Cerebellar cortex (tissue), 1 donor: ENCODE results near the gene CGREF1.
"Not testable (repeated sequence)": the region's sequence is repeated elsewhere in the genome, so short reads cannot be mapped to it uniquely, and the experiment has no call there.

Experiments
- DNase-seq: peaks from one replicate; pipeline ENCODE4 v3.0.0-alpha.2; 2015; ENCODE audit warnings: low spot score

CGREF1 gene

DNA sequence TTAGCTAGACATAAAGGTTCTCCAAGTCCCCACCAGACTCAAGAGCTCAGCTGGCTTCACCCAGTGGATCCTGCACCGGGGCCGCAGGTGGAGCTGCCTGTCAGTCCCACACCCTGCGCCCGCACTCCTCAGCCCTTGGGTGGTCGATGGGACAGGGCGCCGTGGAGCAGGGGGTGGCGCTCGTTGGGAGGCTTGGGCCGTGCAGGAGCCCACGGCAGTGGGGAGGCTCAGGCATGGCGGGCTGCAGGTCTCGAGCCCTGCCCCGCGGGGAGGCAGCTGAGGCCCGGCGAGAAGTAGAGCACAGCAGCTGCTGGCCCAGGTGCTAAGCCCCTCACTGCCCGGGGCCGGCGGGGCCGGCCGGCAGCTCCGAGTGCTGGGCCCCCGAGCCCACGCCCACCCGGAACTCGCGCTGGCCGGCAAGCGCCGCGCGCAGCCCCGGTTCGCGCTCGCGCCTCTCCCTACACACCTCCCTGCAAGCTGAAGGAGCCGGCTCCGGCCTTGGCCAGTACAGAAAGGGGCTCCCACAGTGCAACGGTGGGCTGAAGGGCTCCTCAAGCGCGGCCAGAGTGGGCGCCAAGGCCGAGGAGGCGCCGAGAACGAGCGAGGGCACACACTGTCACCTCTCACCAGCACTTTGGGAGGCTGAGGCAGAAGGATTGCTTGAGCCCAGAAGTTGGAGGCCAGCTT lies 7.4 kb downstream of the CGREF1 start:
- DNase-seq, result not testable (repeated sequence)

DNA sequence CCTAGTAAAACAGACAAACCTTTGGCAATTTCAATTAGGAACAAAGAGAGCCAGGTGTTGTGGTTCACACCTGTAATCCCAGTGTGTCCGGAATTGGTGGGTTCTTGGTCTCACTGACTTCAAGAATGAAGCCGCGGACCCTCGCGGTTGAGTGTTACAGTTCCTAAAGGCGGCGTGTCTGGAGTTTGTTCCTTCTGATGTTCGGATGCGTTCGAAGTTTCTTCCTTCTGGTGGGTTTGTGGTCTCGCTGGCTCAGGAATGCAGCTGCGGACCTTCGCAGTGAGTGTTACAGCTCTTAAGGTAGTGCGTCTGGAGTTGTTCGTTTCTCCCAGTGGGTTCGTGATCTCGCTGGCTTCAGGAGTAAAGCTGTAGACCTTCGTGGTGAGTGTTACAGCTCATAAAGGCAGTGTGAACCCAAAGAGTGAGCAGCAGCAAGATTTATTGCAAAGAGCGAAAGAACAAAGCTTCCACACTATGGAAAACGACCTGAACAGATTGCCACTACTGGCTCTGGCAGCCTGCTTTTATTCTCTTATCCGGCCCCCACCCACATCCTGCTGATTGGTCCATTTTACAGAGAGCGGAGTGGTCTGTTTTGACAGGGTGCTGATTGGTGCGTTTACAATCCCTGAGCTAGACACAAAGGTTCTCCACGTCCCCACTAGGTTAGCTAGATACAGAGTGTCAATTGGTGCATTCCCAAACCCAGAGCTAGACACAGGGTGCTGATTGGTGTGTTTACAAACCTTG lies 8.2 kb downstream of the CGREF1 start:
- DNase-seq, result not testable (repeated sequence)

DNA sequence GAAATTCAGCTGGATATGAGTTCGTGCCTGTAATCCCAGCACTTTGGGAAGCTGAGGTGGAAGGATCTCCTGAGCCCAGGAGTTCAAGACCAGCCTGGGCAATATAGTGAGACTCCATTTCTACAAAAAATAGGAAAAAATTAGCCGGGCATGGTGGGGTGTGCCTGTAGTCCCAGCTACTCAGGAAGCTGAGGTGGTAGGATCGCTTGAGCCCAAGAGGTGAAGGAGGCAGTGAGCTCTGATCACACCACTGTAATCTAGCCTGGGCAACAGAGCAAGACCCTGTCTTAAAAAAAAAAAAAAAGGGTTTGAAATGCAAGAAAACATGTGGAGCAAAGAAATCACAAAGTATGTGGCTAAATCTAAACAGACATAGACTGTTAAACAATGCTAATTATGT lies 9.8 kb downstream of the CGREF1 start:
- DNase-seq, result no peak

DNA sequence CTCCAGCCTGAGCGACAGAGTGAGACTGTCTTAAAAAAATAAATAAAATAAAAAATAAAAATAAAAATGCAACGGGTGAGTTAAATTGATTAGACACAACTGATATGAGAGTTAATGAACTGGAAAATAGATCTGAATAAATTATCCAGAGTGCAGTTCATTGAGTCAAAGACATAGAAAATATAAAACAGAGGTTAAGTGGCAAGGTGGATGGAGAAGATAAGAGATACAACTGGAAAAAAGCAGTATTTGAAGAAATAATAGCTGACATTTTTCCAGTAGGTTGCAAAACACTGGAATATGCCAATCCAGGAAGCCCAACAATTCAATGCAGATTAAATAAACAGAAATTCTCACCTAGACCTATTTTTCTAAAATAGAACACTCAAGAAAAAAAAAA lies 10.7 kb downstream of the CGREF1 start:
- no peak for DNase-seq

DNA sequence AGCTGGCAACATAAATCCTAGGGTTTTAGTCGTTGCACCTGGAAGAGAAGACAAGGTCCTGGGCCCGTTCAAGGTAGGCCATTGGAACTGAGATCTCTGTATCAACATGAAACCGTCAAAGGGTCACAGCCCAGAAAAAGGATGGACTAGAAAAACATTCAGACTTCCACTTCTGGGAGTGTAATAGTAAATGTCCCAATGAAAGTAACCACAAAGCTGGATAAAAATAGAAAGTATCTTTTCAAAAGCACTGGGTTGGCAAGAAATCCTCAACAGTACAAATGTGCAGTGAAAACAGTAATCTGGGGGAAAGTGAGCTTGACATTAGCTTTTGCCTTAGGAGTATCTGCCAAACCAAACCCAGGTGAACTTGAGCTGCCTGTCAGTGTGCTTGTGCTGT lies 12.9 kb downstream of the CGREF1 start:
- no peak for DNase-seq

DNA sequence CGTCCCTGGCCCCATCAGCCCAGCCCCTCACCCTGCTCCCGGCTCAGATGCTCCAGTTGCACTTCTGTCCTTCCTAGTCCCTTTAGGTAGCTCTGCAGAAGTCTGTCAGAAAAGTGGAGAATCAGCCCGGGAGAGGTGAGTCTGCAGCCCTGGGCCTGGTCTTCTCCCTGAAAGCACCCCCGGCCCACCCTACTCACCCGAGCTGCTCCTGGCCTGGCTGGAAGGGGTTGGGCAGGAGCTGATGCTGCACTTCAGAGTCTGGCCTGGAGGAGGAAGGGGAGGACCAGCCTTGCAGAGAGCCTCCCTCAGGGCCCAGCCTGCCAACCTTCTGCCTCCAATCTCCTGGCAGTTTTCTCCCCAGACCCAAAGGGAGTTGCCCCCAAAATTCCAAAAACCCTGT lies 16.6 kb downstream of the CGREF1 start:
- no peak for DNase-seq

DNA sequence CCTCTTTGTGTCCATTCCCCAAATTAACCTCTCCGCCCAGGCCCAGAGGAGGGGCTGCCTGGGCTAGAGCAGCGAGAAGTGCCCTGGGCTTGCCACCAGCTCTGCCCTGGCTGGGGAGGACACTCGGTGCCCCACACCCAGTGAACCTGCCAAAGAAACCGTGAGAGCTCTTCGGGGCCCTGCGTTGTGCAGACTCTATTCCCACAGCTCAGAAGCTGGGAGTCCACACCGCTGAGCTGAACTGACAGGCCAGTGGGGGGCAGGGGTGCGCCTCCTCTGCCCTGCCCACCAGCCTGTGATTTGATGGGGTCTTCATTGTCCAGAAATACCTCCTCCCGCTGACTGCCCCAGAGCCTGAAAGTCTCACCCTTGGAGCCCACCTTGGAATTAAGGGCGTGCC lies 18.9 kb downstream of the CGREF1 start:
- no peak for DNase-seq

DNA sequence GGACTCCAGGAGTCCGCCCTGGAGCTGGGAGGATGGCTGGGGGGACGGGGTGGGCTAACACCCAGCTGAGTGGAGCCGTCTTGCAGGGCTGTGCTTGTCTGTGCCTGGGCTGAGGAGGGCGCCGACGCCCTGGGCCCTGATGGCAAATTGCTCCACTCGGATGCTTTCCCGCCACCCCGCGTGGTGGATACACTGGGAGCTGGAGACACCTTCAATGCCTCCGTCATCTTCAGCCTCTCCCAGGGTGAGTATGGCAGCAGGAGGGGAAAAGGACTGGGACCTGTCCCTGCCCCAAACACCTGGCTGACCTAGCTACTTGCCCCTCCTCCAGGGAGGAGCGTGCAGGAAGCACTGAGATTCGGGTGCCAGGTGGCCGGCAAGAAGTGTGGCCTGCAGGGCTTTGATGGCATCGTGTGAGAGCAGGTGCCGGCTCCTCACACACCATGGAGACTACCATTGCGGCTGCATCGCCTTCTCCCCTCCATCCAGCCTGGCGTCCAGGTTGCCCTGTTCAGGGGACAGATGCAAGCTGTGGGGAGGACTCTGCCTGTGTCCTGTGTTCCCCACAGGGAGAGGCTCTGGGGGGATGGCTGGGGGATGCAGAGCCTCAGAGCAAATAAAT lies 19.5 kb downstream of the CGREF1 start:
- DNase-seq, result no peak

DNA sequence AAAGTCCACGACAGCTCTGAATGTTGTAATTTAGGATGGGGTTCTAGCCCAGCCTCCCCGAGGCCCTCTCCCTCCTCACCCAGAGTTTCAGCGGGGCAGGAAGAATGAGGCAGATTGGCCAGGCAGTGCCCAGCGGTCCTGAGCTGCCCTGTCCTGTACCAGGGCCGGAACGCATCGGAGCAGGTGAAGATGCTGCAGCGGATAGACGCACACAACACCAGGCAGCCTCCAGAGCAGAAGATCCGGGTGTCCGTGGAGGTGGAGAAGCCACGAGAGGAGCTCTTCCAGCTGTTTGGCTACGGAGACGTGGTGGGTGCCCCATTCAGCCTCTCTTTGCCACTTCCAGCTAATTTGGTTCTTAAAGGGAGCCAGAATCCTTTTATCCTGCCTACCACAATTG lies 21.6 kb downstream of the CGREF1 start:
- DNase-seq, result no peak

DNA sequence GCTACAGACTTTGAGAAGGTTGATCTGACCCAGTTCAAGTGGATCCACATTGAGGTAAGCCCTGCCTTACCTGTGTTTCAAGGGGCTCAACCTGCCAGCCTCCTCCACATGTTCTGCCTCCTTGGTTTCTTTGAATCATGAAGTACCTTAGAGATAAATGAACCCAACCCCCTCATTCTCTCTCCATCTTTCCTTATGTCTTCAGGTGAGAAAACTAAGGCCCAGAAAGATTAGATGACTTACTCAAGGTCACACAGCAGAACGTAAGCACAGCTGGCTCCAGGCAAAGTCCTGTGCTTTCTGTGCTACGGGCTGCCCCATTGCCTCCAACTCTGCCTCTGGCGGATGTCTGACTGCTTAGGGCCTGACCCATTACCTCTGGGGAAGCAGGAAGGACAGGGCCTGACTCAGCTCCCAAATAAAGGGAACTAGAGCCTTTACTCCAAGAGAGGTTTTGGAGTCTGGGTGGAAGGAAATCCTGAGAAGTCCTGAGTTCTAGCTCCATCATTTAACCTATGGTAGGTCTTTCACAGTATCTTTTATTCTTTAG lies 22.1 kb downstream of the CGREF1 start:
- no peak for DNase-seq

DNA sequence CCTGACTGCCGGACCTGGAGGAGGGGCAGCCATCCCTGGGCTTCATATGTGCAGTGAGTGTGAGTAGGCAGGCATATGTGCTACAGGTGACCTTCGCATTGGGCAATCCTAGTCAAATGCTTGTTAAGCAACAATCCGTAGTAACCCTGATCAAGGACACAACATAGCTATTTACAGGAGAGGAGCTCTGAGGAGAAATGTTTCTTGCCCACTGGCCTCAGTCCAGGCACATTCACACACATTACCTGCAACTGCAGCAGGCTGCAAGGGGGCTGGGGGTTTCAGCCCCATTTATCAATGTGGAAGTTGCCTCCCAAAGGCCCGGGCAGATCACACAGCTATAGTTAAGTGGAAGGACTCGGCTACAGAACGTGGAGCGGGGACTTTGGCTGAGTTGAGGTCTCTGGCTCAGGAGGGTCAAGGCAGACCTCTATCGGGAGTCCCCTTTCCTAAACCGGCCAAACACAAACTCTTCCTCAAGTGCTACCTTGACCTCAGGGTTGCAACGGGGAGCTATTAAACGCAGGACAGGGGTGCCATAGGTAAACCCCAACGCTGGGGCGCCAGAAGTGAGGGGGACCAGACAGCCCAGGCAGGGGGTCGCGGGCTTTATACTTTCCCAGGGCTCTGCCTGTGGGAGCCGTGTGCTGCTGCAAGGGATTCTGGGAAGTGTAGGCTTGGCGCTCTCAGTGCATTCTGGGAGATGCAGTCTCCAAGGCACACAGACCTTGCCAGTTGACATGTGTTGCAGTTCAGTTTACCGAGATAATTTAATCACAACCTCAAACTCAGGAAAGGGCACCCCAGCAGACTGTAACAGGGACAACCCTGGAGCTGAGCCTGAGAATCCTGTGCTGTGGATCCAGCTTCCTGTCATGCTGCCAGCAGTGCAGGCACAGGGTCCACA lies 22.9 kb downstream of the CGREF1 start:
- peak; percentile 86 for DNase-seq

DNA sequence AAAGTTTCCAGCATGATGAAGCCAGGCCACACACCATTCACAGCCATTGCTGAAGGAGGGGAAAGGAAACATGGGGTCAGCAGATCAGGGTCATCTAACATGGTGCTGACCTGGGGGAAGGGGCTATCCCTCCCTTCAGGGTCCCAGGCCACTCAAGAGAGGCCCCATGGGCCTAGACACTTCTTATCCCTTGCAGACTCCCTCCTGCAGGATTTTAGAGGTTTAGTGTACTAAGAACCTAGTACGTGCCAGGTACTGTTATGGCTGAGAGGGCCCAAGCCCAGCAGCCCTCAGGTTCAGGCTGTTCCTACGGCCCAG lies 23.5 kb downstream of the CGREF1 start:
- no peak for DNase-seq

DNA sequence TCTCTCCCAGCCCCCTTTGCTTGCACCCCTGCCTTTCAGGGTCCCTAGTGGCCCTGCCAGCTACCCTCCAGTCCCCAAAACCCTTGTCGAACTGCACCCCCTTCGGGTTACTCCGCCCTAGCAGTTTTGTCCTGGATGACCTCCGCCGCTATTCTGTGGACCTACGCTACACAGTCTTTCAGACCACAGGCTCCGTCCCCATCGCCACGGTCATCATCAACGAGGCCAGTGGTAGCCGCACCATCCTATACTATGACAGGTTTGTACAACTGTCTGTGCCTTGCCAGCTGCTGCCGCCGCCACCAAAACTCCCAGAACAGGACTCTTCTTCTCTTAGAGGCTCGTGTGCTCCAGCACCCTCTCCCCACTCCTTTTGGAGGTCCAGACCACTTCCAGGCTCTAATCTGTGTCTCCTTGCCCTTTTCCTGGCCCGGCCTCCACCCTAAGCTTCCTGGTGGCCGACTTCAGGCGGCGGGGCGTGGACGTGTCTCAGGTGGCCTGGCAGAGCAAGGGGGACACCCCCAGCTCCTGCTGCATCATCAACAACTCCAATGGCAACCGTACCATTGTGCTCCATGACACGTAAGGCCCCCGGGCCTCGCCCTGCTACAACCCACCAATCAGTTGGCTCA lies 24.5 kb downstream of the CGREF1 start:
- no peak for DNase-seq

DNA sequence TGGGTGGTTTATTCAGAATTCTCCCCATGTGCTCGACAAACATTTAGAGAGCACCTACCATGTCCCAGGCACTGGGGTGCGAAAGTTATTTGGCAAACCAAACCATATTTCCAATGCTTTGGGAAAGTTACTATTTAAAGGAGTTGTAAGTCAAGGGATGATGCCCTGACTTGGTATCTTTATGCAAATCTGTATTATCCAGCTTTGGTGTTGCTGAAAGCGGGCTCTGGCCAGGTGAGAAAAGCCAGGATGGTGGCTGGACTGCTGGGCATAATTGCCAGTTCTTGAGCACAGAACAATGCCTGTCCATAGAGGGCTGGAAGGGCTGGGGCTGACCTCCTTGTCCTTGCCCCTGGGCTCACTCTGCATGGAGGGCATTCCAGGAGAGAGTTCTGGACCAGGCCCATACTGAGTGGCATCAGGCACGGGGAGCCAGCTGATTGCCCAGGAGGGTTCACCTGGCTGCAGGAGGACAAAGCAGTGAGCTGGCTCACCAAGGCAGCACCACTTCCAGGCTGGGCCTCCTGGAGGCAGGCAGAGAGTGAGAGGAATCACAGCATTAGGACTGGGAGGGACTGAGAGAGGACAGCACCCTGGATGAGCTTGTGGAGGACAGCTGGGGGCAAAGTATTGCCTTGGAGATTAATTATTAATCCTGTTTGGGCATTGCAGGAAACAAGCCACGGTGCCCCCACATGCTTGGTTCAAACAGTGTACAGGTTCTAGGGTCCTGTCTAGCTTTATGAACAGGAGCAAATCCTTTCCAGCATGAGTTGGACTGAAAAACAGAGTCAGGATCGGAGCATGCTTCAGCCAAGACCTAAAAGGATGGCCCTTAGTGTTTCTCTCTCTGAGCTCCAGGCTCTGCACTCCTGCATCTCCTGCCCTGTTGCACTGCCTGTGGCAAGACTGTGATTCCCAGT lies 25.2 kb downstream of the CGREF1 start:
- DNase-seq, result no peak

DNA sequence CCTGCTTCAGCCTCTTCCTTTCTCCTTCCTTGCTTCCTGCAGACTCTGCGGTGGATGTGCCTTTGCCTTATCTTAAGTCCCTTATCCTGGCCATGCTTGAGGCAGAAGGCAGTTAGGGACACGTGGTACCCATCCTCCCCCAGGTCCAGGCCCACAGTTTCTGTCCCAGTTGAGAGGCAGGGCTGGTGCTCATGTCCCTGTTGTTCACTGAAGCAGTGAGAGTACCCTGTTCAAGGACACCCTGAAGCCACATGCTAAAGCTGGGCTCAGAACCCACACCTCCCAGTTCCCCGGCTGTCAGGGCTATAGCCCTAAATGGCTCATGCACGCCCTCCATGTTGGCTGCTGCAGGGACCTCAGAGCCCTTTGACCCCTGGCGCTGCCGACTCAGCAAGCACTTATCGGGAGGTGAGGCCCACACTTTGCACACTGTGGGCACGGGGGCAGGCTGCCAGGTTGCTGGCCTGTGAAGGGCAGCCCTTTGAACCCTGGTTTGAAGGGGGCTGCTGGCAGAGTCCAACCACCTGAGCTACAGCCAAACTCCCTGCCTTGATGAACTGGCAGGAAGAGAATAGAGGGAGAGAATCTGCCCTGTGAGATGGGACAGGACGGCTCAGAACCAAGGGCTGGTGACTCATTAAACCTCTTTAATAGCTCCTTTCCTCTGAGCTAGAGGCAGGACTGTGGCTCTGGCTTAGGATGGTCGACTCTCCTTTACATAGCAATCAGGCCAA lies 26.1 kb downstream of the CGREF1 start:
- no peak for DNase-seq

DNA sequence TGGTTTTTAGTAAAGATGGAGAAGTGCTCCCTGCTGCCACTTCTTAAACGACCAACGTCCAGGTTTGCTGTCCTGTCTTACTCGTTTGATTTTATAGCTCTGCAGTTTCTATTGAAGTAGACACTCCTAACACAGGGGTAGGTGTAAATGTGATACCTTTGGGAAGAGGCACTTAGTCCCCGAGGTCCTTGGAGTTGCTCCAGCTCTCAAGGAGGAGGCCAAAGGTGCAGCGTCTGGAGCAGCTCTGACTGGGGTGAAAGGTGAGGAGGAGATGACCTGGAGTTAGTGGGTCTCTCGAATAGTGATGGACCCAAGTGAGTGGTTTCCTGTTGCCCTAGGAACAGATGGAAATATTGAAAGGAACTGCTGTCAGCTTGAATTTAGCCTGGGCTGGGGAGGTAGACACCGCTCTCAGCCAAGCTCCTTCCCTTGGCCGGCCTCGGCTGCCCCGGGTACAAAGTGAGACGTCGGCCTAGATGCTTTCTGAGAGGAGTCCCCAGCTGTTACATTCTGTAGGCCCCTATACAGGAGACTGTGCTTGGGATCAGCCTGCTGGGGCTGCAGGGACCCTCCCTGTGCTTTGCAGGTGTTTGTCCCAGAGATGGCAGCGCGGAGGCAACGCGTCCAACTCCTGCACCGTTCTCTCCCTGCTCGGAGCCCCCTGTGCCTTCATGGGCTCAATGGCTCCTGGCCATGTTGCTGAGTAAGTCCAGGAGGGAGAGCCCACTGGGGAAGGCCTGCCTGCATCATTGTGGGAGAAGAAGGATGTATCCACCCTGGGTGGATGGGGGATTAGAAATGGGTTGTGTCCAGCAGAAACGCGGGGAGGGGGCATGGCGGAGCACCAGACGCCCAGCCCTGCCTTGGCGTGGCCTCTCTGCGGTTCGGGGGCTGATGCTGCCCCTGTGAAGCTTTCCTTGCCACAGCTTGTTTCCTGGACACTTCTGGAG lies 26.9 kb downstream of the CGREF1 start:
- no peak for DNase-seq

DNA sequence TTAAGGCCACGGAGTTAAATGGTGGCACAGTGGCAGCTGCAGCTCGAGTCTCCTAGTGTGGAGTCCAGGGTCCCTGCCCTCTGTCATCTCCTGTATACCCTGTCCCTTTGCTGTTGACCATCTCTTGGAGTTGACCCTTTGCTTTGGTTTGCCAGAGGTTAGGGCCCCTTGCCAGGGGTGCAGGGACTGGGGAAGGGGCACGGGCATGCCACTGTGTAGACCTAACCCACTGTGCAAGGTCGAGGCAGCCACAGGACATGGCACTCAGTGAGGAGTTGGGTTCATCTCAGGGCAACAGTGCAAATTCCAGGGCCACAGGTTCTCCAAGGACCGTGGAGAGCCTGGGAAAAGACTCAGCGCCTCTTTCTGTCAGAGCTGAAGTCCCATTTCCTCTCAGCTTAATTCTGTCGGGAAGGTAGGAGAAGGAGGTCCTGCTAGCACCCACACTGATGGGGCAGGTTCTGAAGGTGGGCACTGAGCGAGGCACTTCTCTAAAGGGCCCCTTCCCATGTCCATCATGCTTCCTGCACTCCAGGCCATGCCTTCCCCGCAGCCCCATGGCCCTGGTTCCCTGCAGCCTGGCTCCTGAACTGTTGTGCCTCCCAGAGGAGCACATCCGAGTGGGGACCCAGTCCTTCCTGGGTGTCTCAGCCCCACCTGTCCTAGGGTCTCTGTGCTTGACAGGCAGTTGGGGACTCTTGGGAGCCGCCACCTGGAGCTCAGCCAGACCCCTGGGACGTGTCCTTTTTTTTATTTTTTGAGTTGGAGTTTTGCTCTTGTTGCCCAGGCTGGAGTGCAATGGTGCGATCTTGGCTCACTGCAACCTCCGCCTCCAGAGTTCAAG lies 29.6 kb downstream of the CGREF1 start:
- DNase-seq, result no peak

DNA sequence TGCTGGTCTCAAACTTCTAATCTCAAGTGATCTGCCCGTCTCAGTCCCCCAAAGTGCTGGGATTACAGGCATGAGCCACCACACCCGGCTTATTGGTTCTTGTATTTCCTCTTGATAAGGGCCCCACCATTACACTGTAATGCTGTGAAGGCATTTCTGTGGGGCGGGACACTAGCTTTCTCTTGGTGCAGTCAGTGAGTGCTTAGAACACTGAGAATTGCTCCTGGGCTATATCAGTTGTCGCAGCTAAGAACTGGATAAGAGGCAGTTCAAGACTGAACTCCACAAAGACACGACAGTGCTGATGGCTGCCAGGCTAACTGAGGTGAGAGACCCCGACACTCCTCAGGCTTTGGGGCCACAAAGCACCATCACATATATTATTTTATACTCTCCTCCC lies 30.3 kb downstream of the CGREF1 start:
- no peak for DNase-seq
